ENCODE results near the gene BARX1. TPM values are rescaled to one million over a fixed set of nuclear protein-coding genes. Genes with fewer than 3 reads are reported as not detected.

The BARX1 gene
- total and polyA plus RNA-seq, 10 of the 15 experiments (the other 5 are each of a cell fraction or from before 2014, with no cell fraction given): not detected

- no peak overlapping the region for H2AFZ ChIP-seq (ENCODE audit: control insufficient read depth, low read depth, low read length)
- DNase-seq (ENCODE audit: low read depth, low spot score): no peak
- no peak overlapping the region for H3K27ac ChIP-seq (ENCODE audit: control insufficient read depth, insufficient read depth)
- SMC1A ChIA-PET (ENCODE audit: uncharacterized antibody, unreplicated experiment): no interaction called here
- no peak for FAIRE-seq
- no peak overlapping the region for H3K4me2 ChIP-seq (ENCODE audit: control insufficient read depth, insufficient read depth)
- no peak for ATAC-seq
- H3K4me1 ChIP-seq (ENCODE audit: control insufficient read depth, insufficient read depth, low read length): no peaks in the 10 kb centered on the region
- no peaks in the 10 kb centered on the region for H3K36me3 ChIP-seq (ENCODE audit: control insufficient read depth in 2 of 2, insufficient read depth in 2 of 2, low read length in 1 of 2)
- RAD21 ChIA-PET (ENCODE audit: unreplicated experiment): no interaction called here
- in situ Hi-C loops (cut with MboI) (no loop called here), intact Hi-C loops (cut with micrococcal nuclease; ENCODE audit: unreplicated experiment) (no loop called here)
- H3K9ac ChIP-seq (ENCODE audit: control insufficient read depth, insufficient read depth, low read length): no peak overlapping the region
- WGBS (ENCODE audit: insufficient coverage, insufficient replicate concordance, low lambda C conversion rate, missing lambda C conversion rate): 19% methylated on average over 30 of the region's 50 CpGs
- BruUV-seq (replicated peaks): no TSS peak
- CTCF ChIA-PET: no interaction called here
- no peaks in the 10 kb centered on the region for H3K79me2 ChIP-seq (ENCODE audit: control insufficient read depth, insufficient read depth, low read length)
- no peaks in the 10 kb centered on the region; the same call in 2 of the 3 replicates for H3K9me3 ChIP-seq (replicated peaks; ENCODE audit: control insufficient read depth, insufficient read depth, low read length)
- peaks cover 5 to 26% of the 10 kb centered on the region in 2 experiments for H3K27me3 ChIP-seq (replicated peaks in 1 of 2; ENCODE audit: control insufficient read depth in 2 of 2, insufficient read depth in 2 of 2, low read length in 1 of 2)
- TF ChIP-seq POLR2AphosphoS2 (IDR thresholded peaks at IDR 0.05; ENCODE audit: low read depth, low read length): no peak
- no peak for TF ChIP-seq MTA2 (IDR thresholded peaks at IDR 0.05; ENCODE audit: low read depth)
- TF ChIP-seq CTCF (IDR thresholded peaks at IDR 0.05 in 2 of 3, conservative IDR thresholded peaks at IDR 0.05 in 1 of 3; ENCODE audit: control insufficient read depth in 2 of 3, extremely low read depth in 1 of 3, insufficient read depth in 1 of 3, low read depth in 3 of 3, low read length in 3 of 3): no peak
- H4K20me1 ChIP-seq (ENCODE audit: control insufficient read depth, insufficient read depth): no peaks in the 10 kb centered on the region
- no peak overlapping the region for H3K4me3 ChIP-seq
- POLR2A ChIA-PET: no interaction called here
Observed at GRCh38 chr9:93945400-93946337, 9.5 kb downstream of the BARX1 start.

- Histone ChIP-seq H3K36me3 (ENCODE audit: control insufficient read depth in 2 of 2, insufficient read depth in 2 of 2, low read length in 1 of 2) (no peaks in the 10 kb centered on the region), H2AFZ (ENCODE audit: control insufficient read depth, low read depth, low read length) (no peak overlapping the region), H3K27ac (ENCODE audit: control insufficient read depth, insufficient read depth) (no peak overlapping the region), H4K20me1 (ENCODE audit: control insufficient read depth, insufficient read depth) (no peaks in the 10 kb centered on the region), H3K9ac (ENCODE audit: control insufficient read depth, insufficient read depth, low read length) (no peak overlapping the region), H3K9me3 (replicated peaks; ENCODE audit: control insufficient read depth, insufficient read depth, low read length) (no peaks in the 10 kb centered on the region), H3K4me1 (ENCODE audit: control insufficient read depth, insufficient read depth, low read length) (no peaks in the 10 kb centered on the region), H3K4me2 (ENCODE audit: control insufficient read depth, insufficient read depth) (no peak overlapping the region), H3K27me3 (replicated peaks in 1 of 2; ENCODE audit: control insufficient read depth in 2 of 2, insufficient read depth in 2 of 2, low read length in 1 of 2) (peaks cover 3 to 18% of the 10 kb centered on the region in 2 experiments), H3K79me2 (ENCODE audit: control insufficient read depth, insufficient read depth, low read length) (no peaks in the 10 kb centered on the region), H3K4me3 (no peak overlapping the region)
- ChIA-PET SMC1A (ENCODE audit: uncharacterized antibody, unreplicated experiment) (no interaction called here), RAD21 (ENCODE audit: unreplicated experiment) (no interaction called here), CTCF (no interaction called here), POLR2A (no interaction called here)
- FAIRE-seq (no peak), ATAC-seq (no peak), DNase-seq (ENCODE audit: low read depth, low spot score) (no peak)
- in situ Hi-C loops (cut with MboI): no loop called here
- intact Hi-C loops (cut with micrococcal nuclease; ENCODE audit: unreplicated experiment): no loop called here
- BruUV-seq (replicated peaks): no TSS peak
- WGBS (ENCODE audit: insufficient coverage, insufficient replicate concordance, low lambda C conversion rate, missing lambda C conversion rate): 42% methylated on average over 4 of the region's 4 CpGs
- TF ChIP-seq CHD4 (IDR thresholded peaks at IDR 0.05) (no peak), BCL11A (IDR thresholded peaks at IDR 0.05; ENCODE audit: low read depth, low read length) (no peak), MLLT1 (IDR thresholded peaks at IDR 0.05) (no peak), EZH2 (IDR thresholded peaks at IDR 0.05; ENCODE audit: borderline replicate concordance, control insufficient read depth, low read depth, low read length) (no peak), SKIL (IDR thresholded peaks at IDR 0.05; ENCODE audit: low read depth, poor library complexity, severe bottlenecking) (no peak), CBFB (IDR thresholded peaks at IDR 0.05; ENCODE audit: low read depth) (no peak), SMAD1 (IDR thresholded peaks at IDR 0.05; ENCODE audit: low read depth, partially characterized antibody) (no peak), KAT2A (conservative IDR thresholded peaks at IDR 0.05; ENCODE audit: control insufficient read depth, low read depth, low read length) (no peak)
Observed at GRCh38 chr9:93944011-93944410, 11.1 kb downstream of the BARX1 start.
